Astrocyte (in vitro differentiated cells and primary cell): Measurements from ENCODE around the gene BSN. TPM values are rescaled to one million over a fixed set of nuclear protein-coding genes. Genes with fewer than 3 reads are reported as not detected.

ENCODE experiments used
- DNase-seq: peaks from one replicate; pipeline ENCODE4 v3.0.0-alpha.2; 2010; ENCODE audit warnings: low read depth
- FAIRE-seq: peaks from 2 replicates; lab custom pipeline; 2011; peaks lifted over from hg19 to GRCh38; lab: Jason Lieb, UNC
- H2AFZ ChIP-seq: 2 replicates; pipeline ENCODE4 v1.6.0; 2012; ENCODE audit warnings: low read depth, low read length, inconsistent platforms
- H3K27ac ChIP-seq: 2 replicates; pipeline ENCODE4 v1.5.1; 2011; ENCODE audit warnings: low read depth, low read length, inconsistent platforms
- H3K27me3 ChIP-seq: 2 replicates; pipeline ENCODE4 v1.6.0; 2011; ENCODE audit warnings: low read length, inconsistent platforms; ENCODE audit not compliant: insufficient read depth
- H3K36me3 ChIP-seq: 2 replicates; pipeline ENCODE4 v1.5.1; 2011; ENCODE audit warnings: low read length, inconsistent platforms; ENCODE audit not compliant: insufficient read depth
- H3K4me1 ChIP-seq: 2 replicates; pipeline ENCODE4 v1.5.1; 2011; ENCODE audit warnings: low read length, inconsistent platforms; ENCODE audit not compliant: insufficient read depth
- H3K4me2 ChIP-seq: 2 replicates; pipeline ENCODE4 v1.6.0; 2012; ENCODE audit warnings: low read length, inconsistent platforms
- H3K4me3 ChIP-seq: 2 replicates; pipeline ENCODE4 v1.5.1; 2011; ENCODE audit warnings: low read depth, mild to moderate bottlenecking, low read length, inconsistent platforms; ENCODE audit not compliant: insufficient read depth
- H3K79me2 ChIP-seq: 2 replicates; pipeline ENCODE4 v1.6.0; 2012; ENCODE audit warnings: mild to moderate bottlenecking, low read length, inconsistent platforms; ENCODE audit not compliant: insufficient read depth
- H3K9ac ChIP-seq: 2 replicates; pipeline ENCODE4 v1.6.0; 2012; ENCODE audit warnings: mild to moderate bottlenecking, low read length, inconsistent platforms
- H3K9me3 ChIP-seq: 2 replicates; pipeline ENCODE4 v1.5.1; 2012; ENCODE audit warnings: low read depth, mild to moderate bottlenecking, low read length, inconsistent platforms; ENCODE audit not compliant: insufficient read depth
- H4K20me1 ChIP-seq: 2 replicates; pipeline ENCODE4 v1.6.0; 2012; ENCODE audit warnings: low read length, inconsistent platforms; ENCODE audit not compliant: insufficient read depth
- H3K27ac Mint-ChIP-seq: one replicate; pipeline ENCODE4 v1.8.0; 2021; ENCODE audit warnings: mild to moderate bottlenecking, mixed read lengths; ENCODE audit not compliant: unreplicated experiment
- H3K27me3 Mint-ChIP-seq: one replicate; pipeline ENCODE4 v1.8.0; 2021; ENCODE audit warnings: low read depth, mixed read lengths; ENCODE audit not compliant: unreplicated experiment
- H3K36me3 Mint-ChIP-seq: one replicate; pipeline ENCODE4 v1.8.0; 2021; ENCODE audit warnings: low read depth, mixed read lengths; ENCODE audit not compliant: unreplicated experiment
- H3K4me1 Mint-ChIP-seq: one replicate; pipeline ENCODE4 v1.8.0; 2021; ENCODE audit warnings: low read depth, mixed read lengths; ENCODE audit not compliant: unreplicated experiment
- H3K4me3 Mint-ChIP-seq: one replicate; pipeline ENCODE4 v1.8.0; 2021; ENCODE audit warnings: mild to moderate bottlenecking, moderate library complexity, mixed read lengths; ENCODE audit not compliant: unreplicated experiment
- H3K9me3 Mint-ChIP-seq: one replicate; pipeline ENCODE4 v1.8.0; 2021; ENCODE audit warnings: mild to moderate bottlenecking, mixed read lengths; ENCODE audit not compliant: unreplicated experiment
- EZH2 ChIP-seq: IDR thresholded peaks from 2 replicates; pipeline ENCODE4 v1.6.1; 2012; ENCODE audit warnings: mild to moderate bottlenecking, low read length, inconsistent platforms; ENCODE audit not compliant: insufficient read depth
- total RNA-seq: library from RNA; stranded (reverse); gene quantifications from 2 replicates; pipeline ENCODE4 v1.2.1, GENCODE V29; 2021
- TF ChIP-seq, protein P1 (sequence below): IDR thresholded peaks from 2 replicates; pipeline ENCODE4 v1.5.1; 2011; ENCODE audit warnings: low read depth, mild to moderate bottlenecking, inconsistent platforms, low read length, moderate library complexity; ENCODE audit not compliant: insufficient read depth

The BSN gene
- total RNA-seq, 1 donor from 2014 or later = 0.86 TPM

DNA sequence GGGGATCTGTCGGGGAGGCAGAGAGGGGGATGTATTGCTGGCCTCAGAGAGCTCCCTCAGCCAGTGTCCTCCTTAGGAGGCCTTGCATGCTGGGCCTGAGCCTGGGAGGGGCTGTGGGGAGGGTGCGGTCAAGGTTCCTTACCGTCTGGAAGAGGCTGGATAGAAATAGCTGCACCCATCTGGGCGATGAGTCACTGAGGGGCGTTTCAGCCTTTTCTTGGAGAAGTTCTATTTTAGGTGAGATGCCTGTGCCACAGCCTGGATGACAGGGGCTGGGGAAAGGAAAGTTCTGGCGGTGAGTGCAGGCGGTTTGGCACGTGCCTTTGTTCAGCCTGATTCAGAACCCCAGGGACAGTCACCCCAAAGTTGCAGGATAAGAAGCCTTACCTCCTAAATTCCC lies 84.2 kb downstream of the BSN start:
- no peaks in the 10 kb centered on the region for H3K9me3 ChIP-seq
- H3K36me3 ChIP-seq = no peaks in the 10 kb centered on the region
- no peaks in the 10 kb centered on the region for H3K27me3 Mint-ChIP-seq
- H3K4me3 ChIP-seq = no peak overlapping the region
- H3K9me3 Mint-ChIP-seq = no peaks in the 10 kb centered on the region
- H3K27ac ChIP-seq = no peak overlapping the region
- peak overlapping the region; percentile 62 for H3K27ac Mint-ChIP-seq
- no peaks in the 10 kb centered on the region for H4K20me1 ChIP-seq
- H3K9ac ChIP-seq = no peak overlapping the region
- H3K4me3 Mint-ChIP-seq = no peak overlapping the region
- H3K79me2 ChIP-seq = no peaks in the 10 kb centered on the region
- peak overlapping the region; percentile 30 for H3K4me2 ChIP-seq
- H3K36me3 Mint-ChIP-seq = no peaks in the 10 kb centered on the region
- H2AFZ ChIP-seq = peak overlapping the region; percentile 32
- TF ChIP-seq, protein P1, sequence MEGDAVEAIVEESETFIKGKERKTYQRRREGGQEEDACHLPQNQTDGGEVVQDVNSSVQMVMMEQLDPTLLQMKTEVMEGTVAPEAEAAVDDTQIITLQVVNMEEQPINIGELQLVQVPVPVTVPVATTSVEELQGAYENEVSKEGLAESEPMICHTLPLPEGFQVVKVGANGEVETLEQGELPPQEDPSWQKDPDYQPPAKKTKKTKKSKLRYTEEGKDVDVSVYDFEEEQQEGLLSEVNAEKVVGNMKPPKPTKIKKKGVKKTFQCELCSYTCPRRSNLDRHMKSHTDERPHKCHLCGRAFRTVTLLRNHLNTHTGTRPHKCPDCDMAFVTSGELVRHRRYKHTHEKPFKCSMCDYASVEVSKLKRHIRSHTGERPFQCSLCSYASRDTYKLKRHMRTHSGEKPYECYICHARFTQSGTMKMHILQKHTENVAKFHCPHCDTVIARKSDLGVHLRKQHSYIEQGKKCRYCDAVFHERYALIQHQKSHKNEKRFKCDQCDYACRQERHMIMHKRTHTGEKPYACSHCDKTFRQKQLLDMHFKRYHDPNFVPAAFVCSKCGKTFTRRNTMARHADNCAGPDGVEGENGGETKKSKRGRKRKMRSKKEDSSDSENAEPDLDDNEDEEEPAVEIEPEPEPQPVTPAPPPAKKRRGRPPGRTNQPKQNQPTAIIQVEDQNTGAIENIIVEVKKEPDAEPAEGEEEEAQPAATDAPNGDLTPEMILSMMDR = no peak
- no peak for TF ChIP-seq EZH2
- H3K4me1 ChIP-seq = peaks cover 7% of the 10 kb centered on the region
- peak; percentile 81 for DNase-seq
- peaks cover 15% of the 10 kb centered on the region for H3K4me1 Mint-ChIP-seq
- H3K27me3 ChIP-seq = no peaks in the 10 kb centered on the region
- peak; percentile 80 for FAIRE-seq

DNA sequence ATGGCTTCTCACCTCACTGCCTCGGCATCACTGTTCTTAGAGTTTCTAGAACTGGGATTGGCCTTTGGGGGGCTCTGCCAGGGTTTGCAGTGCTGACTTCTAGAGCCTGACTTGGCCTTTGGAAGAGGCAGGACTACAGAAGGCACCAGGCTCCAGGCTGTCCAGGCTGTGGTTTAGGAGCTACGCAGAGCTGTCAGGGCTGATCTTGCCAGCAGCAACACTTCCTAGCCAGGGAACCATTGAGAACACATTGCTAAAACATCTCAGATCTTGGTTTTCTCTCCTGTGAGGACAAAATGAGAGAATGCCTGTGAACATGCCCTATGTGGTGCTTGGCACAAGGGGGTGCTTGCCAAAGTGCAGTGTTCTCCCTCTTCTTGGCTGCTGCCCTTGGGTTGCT lies 85.3 kb downstream of the BSN start:
- Histone ChIP-seq H3K27me3 (no peaks in the 10 kb centered on the region), H3K36me3 (no peaks in the 10 kb centered on the region), H3K4me2 (no peak overlapping the region), H3K9ac (no peak overlapping the region), H3K9me3 (no peaks in the 10 kb centered on the region), H3K4me3 (no peak overlapping the region), H3K27ac (no peak overlapping the region), H4K20me1 (no peaks in the 10 kb centered on the region), H2AFZ (no peak overlapping the region), H3K79me2 (no peaks in the 10 kb centered on the region), H3K4me1 (peaks cover 7% of the 10 kb centered on the region)
- Mint-ChIP-seq H3K9me3 (no peaks in the 10 kb centered on the region), H3K27me3 (peaks cover 3% of the 10 kb centered on the region), H3K4me1 (peaks cover 15% of the 10 kb centered on the region), H3K27ac (no peak overlapping the region), H3K36me3 (no peaks in the 10 kb centered on the region), H3K4me3 (no peak overlapping the region)
- FAIRE-seq (no peak), DNase-seq (no peak)
- TF ChIP-seq EZH2 = no peak
- TF ChIP-seq, protein P1 = no peak

DNA sequence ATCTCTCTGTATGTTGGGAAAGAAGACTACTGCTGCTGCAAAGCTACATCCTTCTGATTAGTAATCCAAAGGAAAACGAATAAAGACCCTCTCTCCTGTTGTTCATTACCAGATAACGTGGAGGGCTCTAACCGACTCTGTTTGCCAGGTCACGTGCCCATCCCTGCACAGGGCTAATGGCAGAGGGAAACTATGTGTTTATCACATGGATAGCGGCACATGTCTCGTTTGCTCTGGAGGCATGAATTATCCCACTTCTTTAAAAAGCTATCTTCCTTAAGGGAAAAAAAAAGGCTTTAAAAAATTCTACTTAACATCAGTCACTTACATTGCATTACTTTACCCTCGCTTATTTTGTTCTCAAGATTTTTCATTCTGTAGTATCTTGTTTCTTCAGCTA lies 87.0 kb downstream of the BSN start:
- Histone ChIP-seq H2AFZ (no peak overlapping the region), H3K36me3 (no peaks in the 10 kb centered on the region), H3K9ac (no peak overlapping the region), H3K4me2 (no peak overlapping the region), H3K4me3 (no peak overlapping the region), H3K27ac (no peak overlapping the region), H4K20me1 (no peaks in the 10 kb centered on the region), H3K9me3 (no peaks in the 10 kb centered on the region), H3K27me3 (no peaks in the 10 kb centered on the region), H3K79me2 (no peaks in the 10 kb centered on the region), H3K4me1 (peaks cover 7% of the 10 kb centered on the region)
- Mint-ChIP-seq H3K36me3 (peaks cover 2% of the 10 kb centered on the region), H3K4me1 (peaks cover 11% of the 10 kb centered on the region), H3K27me3 (peaks cover 8% of the 10 kb centered on the region), H3K4me3 (no peak overlapping the region), H3K9me3 (no peaks in the 10 kb centered on the region), H3K27ac (no peak overlapping the region)
- TF ChIP-seq, protein P1 = no peak
- TF ChIP-seq EZH2 = no peak
- FAIRE-seq = no peak
- DNase-seq = no peak
